ENCODE data around the gene MACROD2. TPM values are rescaled to one million over a fixed set of nuclear protein-coding genes. Genes with fewer than 3 reads are reported as not detected.

Gene MACROD2
- total and polyA plus RNA-seq, 4 donors, result 0.66 to 10.5 (median 3.3) TPM

DNA sequence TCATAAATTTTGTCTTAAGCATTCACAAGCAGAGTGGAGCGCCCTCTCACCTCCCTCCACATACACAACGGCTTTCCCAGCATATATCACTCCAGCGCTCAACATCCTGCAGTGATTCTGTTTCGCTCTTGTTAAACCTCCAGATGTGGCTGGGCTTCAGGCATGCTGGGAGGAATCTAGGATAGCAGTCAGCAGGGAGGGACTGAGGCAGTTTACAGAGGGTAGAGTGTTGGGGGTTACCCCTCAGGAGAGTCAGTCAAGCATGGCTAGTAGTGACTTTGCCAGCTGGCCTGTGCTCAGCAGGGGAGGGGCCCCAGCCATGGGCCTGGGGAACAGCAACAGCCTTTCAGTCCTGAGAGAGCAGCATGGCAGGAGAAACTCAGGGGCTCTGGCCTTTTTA is 503.5 kb downstream of the MACROD2 start:
- WGBS, result 90% methylated on average over 4 of the region's 4 CpGs
- no peaks in the 10 kb centered on the region for H3K4me1 ChIP-seq (ENCODE audit: control insufficient read depth in 4 of 4, insufficient read depth in 4 of 4, low read length in 3 of 4)
- TF ChIP-seq MAX (IDR thresholded peaks at IDR 0.05) (no peak), RAD21 (IDR thresholded peaks at IDR 0.05) (no peak), RXRA (IDR thresholded peaks at IDR 0.05) (no peak), TAF1 (conservative IDR thresholded peaks at IDR 0.05) (no peak), YY1 (IDR thresholded peaks at IDR 0.05) (no peak), NR2F2 (IDR thresholded peaks at IDR 0.05) (no peak)
- H3K27me3 ChIP-seq (ENCODE audit: control insufficient read depth in 4 of 4, insufficient read depth in 4 of 4, low read length in 3 of 4), result no peaks in the 10 kb centered on the region
- no peaks in the 10 kb centered on the region for H3K36me3 ChIP-seq (ENCODE audit: control insufficient read depth in 4 of 4, insufficient read depth in 3 of 4, low read depth in 1 of 4, low read length in 3 of 4)
- no peak overlapping the region for H3K4me3 ChIP-seq (ENCODE audit: low read depth in 1 of 3, low read length in 3 of 3)
- H3K27ac ChIP-seq (ENCODE audit: low read depth in 1 of 2, low read length in 2 of 2), result no peak overlapping the region
- no peak overlapping the region for H3K9ac ChIP-seq (ENCODE audit: low read depth in 1 of 2, low read length in 2 of 2)
- no peaks in the 10 kb centered on the region for H3K9me3 ChIP-seq (ENCODE audit: control insufficient read depth in 4 of 4, low read length in 3 of 4)
- no peak for DNase-seq (ENCODE audit: low spot score)

DNA sequence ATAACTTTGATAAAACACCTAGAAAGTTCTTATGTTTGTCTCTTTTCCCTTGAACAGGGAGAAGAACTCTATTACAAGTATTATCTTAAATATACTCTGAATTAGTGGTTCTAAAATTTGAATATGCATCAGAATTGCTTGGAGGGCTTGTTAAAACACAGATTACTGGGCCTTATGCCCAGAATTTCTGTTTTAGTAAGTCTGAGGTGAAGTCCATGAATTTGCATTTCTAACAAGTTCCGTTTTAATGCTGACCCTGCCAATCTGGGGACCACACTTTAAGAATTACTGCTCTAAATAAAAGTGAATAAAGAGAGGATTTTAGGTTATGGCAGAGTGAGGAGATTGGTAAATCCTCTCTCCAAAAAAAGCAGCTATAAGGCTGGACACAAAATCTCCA is 510.2 kb downstream of the MACROD2 start:
- no peaks in the 10 kb centered on the region for H3K27me3 ChIP-seq (ENCODE audit: control insufficient read depth in 4 of 4, insufficient read depth in 4 of 4, low read length in 3 of 4)
- 85% methylated on average over 1 of the region's 1 CpG for WGBS
- no peaks in the 10 kb centered on the region for H3K36me3 ChIP-seq (ENCODE audit: control insufficient read depth in 4 of 4, insufficient read depth in 3 of 4, low read depth in 1 of 4, low read length in 3 of 4)
- no peak overlapping the region for H3K27ac ChIP-seq (ENCODE audit: low read depth in 1 of 2, low read length in 2 of 2)
- no peak for DNase-seq (ENCODE audit: low spot score)
- no peak for TF ChIP-seq YY1 (IDR thresholded peaks at IDR 0.05)
- TF ChIP-seq MAX (IDR thresholded peaks at IDR 0.05), result no peak
- TF ChIP-seq, protein P1, sequence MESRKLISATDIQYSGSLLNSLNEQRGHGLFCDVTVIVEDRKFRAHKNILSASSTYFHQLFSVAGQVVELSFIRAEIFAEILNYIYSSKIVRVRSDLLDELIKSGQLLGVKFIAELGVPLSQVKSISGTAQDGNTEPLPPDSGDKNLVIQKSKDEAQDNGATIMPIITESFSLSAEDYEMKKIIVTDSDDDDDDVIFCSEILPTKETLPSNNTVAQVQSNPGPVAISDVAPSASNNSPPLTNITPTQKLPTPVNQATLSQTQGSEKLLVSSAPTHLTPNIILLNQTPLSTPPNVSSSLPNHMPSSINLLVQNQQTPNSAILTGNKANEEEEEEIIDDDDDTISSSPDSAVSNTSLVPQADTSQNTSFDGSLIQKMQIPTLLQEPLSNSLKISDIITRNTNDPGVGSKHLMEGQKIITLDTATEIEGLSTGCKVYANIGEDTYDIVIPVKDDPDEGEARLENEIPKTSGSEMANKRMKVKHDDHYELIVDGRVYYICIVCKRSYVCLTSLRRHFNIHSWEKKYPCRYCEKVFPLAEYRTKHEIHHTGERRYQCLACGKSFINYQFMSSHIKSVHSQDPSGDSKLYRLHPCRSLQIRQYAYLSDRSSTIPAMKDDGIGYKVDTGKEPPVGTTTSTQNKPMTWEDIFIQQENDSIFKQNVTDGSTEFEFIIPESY (IDR thresholded peaks at IDR 0.05), result no peak
- no peak for TF ChIP-seq NR2F2 (IDR thresholded peaks at IDR 0.05)
- no peak for TF ChIP-seq EGR1 (IDR thresholded peaks at IDR 0.05; ENCODE audit: low read depth in 2 of 2)
- no peak for TF ChIP-seq FOXA2 (IDR thresholded peaks at IDR 0.05)
- TF ChIP-seq SP1 (IDR thresholded peaks at IDR 0.05), result no peak
- no peak overlapping the region for H3K9ac ChIP-seq (ENCODE audit: low read depth in 1 of 2, low read length in 2 of 2)
- H3K9me3 ChIP-seq (ENCODE audit: control insufficient read depth in 4 of 4, low read length in 3 of 4), result no peaks in the 10 kb centered on the region
- no peak overlapping the region for H3K4me3 ChIP-seq (ENCODE audit: low read depth in 1 of 3, low read length in 3 of 3)
- no peaks in the 10 kb centered on the region for H3K4me1 ChIP-seq (ENCODE audit: control insufficient read depth in 4 of 4, insufficient read depth in 4 of 4, low read length in 3 of 4)

- Histone ChIP-seq H3K27me3 (ENCODE audit: control insufficient read depth in 4 of 4, insufficient read depth in 4 of 4, low read length in 3 of 4) (no peaks in the 10 kb centered on the region), H3K4me3 (ENCODE audit: low read depth in 1 of 3, low read length in 3 of 3) (no peak overlapping the region), H3K27ac (ENCODE audit: low read depth in 1 of 2, low read length in 2 of 2) (no peak overlapping the region), H3K36me3 (ENCODE audit: control insufficient read depth in 4 of 4, insufficient read depth in 3 of 4, low read depth in 1 of 4, low read length in 3 of 4) (no peaks in the 10 kb centered on the region), H3K9me3 (ENCODE audit: control insufficient read depth in 4 of 4, low read length in 3 of 4) (no peaks in the 10 kb centered on the region), H3K4me1 (ENCODE audit: control insufficient read depth in 4 of 4, insufficient read depth in 4 of 4, low read length in 3 of 4) (no peaks in the 10 kb centered on the region), H3K9ac (ENCODE audit: low read depth in 1 of 2, low read length in 2 of 2) (no peak overlapping the region)
- TF ChIP-seq FOXA2 (IDR thresholded peaks at IDR 0.05) (no peak), HNF4A (conservative IDR thresholded peaks at IDR 0.05) (no peak), JUND (IDR thresholded peaks at IDR 0.05) (no peak), GABPA (IDR thresholded peaks at IDR 0.05 in 1 of 2, conservative IDR thresholded peaks at IDR 0.05 in 1 of 2) (no peak)
- DNase-seq (ENCODE audit: low spot score), result no peak
- WGBS, result 92% methylated on average over 2 of the region's 2 CpGs
Observed at GRCh38 chr20:14507711-14508110, 512.4 kb downstream of the MACROD2 start.

DNA sequence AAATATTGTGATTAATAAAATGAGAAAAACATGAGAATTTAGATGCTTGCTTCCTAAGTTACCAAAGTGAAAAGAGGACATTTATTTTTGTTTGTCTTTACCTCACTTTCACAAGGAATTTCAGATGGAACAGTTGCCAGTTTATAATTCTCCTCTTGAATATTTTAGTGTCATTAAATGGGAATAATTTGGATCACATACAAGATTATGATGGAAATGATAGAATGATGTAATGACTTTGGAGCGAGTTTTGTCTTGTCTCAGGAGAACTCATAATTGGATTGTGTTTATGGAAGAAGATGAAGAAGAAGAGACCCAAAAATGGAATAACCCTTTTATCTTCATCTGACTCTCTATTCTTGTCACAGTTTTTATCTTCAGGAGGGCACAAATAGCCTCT is 515.0 kb downstream of the MACROD2 start:
- WGBS, result 95% methylated on average over 1 of the region's 1 CpG
- DNase-seq (ENCODE audit: low spot score), result no peak

More for the DNA sequence above, 515.0 kb downstream of the MACROD2 start:
- no peaks in the 10 kb centered on the region for H3K36me3 ChIP-seq (ENCODE audit: control insufficient read depth in 4 of 4, insufficient read depth in 3 of 4, low read depth in 1 of 4, low read length in 3 of 4)
- no peak overlapping the region for H3K4me3 ChIP-seq (ENCODE audit: low read depth in 1 of 3, low read length in 3 of 3)
- H3K9me3 ChIP-seq (ENCODE audit: control insufficient read depth in 4 of 4, low read length in 3 of 4), result no peaks in the 10 kb centered on the region
- H3K9ac ChIP-seq (ENCODE audit: low read depth in 1 of 2, low read length in 2 of 2), result no peak overlapping the region
- no peaks in the 10 kb centered on the region for H3K4me1 ChIP-seq (ENCODE audit: control insufficient read depth in 4 of 4, insufficient read depth in 4 of 4, low read length in 3 of 4)
- no peaks in the 10 kb centered on the region for H3K27me3 ChIP-seq (ENCODE audit: control insufficient read depth in 4 of 4, insufficient read depth in 4 of 4, low read length in 3 of 4)
- no peak for TF ChIP-seq RAD21 (IDR thresholded peaks at IDR 0.05)
- no peak for TF ChIP-seq HNF4G (IDR thresholded peaks at IDR 0.05)
- TF ChIP-seq YY1 (IDR thresholded peaks at IDR 0.05), result no peak
- TF ChIP-seq GABPA (IDR thresholded peaks at IDR 0.05 in 1 of 2, conservative IDR thresholded peaks at IDR 0.05 in 1 of 2), result no peak
- TF ChIP-seq FOXA1 (IDR thresholded peaks at IDR 0.05), result no peak
- no peak for TF ChIP-seq RXRA (IDR thresholded peaks at IDR 0.05)
- no peak for TF ChIP-seq TAF1 (conservative IDR thresholded peaks at IDR 0.05)
- no peak for TF ChIP-seq FOXA2 (IDR thresholded peaks at IDR 0.05)
- TF ChIP-seq REST (IDR thresholded peaks at IDR 0.05), result no peak
- H3K27ac ChIP-seq (ENCODE audit: low read depth in 1 of 2, low read length in 2 of 2), result no peak overlapping the region

Measured in liver (tissue), 9 donors.